NCI-H1092 (cell line): ENCODE data around the gene SLC48A1.

Source experiments
- DNase-seq: peaks from one replicate; lab custom pipeline; 2025; lab: John Stamatoyannopoulos, UW

The SLC48A1 gene

GRCh38 chr12:47744005-47744651, 28.9 kb upstream of the SLC48A1 start:
- peak; percentile 28 for DNase-seq

- no peak for DNase-seq
These were observed 28.1 kb upstream of the SLC48A1 start for GRCh38 chr12:47744778-47745436.

- no peak for DNase-seq
These were observed 27.5 kb upstream of the SLC48A1 start for GRCh38 chr12:47745485-47746041.

- no peak for DNase-seq
These were observed 27.0 kb upstream of the SLC48A1 start for GRCh38 chr12:47746073-47746472.

GRCh38 chr12:47746523-47746922, 26.5 kb upstream of the SLC48A1 start:
- no peak for DNase-seq

GRCh38 chr12:47747126-47747525, 25.9 kb upstream of the SLC48A1 start:
- DNase-seq = no peak

- DNase-seq = no peak
These were observed 25.2 kb upstream of the SLC48A1 start for GRCh38 chr12:47747596-47748506.

- no peak for DNase-seq
These were observed 24.6 kb upstream of the SLC48A1 start for GRCh38 chr12:47748507-47748828.

GRCh38 chr12:47748899-47749298, 24.1 kb upstream of the SLC48A1 start:
- DNase-seq = no peak

- no peak for DNase-seq
These were observed 22.7 kb upstream of the SLC48A1 start for GRCh38 chr12:47750229-47750798.

- no peak for DNase-seq
These were observed 22.0 kb upstream of the SLC48A1 start for GRCh38 chr12:47750916-47751470.

GRCh38 chr12:47751561-47751960, 21.5 kb upstream of the SLC48A1 start:
- DNase-seq = no peak

GRCh38 chr12:47752121-47752520, 20.9 kb upstream of the SLC48A1 start:
- no peak for DNase-seq

- no peak for DNase-seq
These were observed 20.5 kb upstream of the SLC48A1 start for GRCh38 chr12:47752552-47752951.

- no peak for DNase-seq
These were observed 19.7 kb upstream of the SLC48A1 start for GRCh38 chr12:47753021-47754001.

GRCh38 chr12:47754126-47754525, 18.9 kb upstream of the SLC48A1 start:
- no peak for DNase-seq

GRCh38 chr12:47754881-47755280, 18.2 kb upstream of the SLC48A1 start:
- DNase-seq = no peak

GRCh38 chr12:47755655-47756562, 17.1 kb upstream of the SLC48A1 start:
- no peak for DNase-seq

- no peak for DNase-seq
These were observed 15.6 kb upstream of the SLC48A1 start for GRCh38 chr12:47757364-47757839.
